GM12892 (cell line): Measurements from ENCODE around the gene KRT222.

Experiments
- DNase-seq: peaks from one replicate; pipeline ENCODE4 v3.0.0; 2011; ENCODE audit not compliant: insufficient read length
- FAIRE-seq: peaks from 2 replicates; lab custom pipeline; 2011; peaks lifted over from hg19 to GRCh38; lab: Jason Lieb, UNC
- POLR2A ChIP-seq: IDR thresholded peaks from 2 replicates; pipeline ENCODE4 v1.6.1; 2011; ENCODE audit warnings: low read depth, low read length, control low read depth
- POLR2AphosphoS5 ChIP-seq: IDR thresholded peaks from 2 replicates; pipeline ENCODE4 v1.6.1; 2011; ENCODE audit warnings: low read depth, low read length, control low read depth
- TAF1 ChIP-seq: IDR thresholded peaks from 2 replicates; pipeline ENCODE4 v1.6.1; 2011; ENCODE audit warnings: low read depth, mild to moderate bottlenecking, control low read depth, low read length, borderline replicate concordance

The KRT222 gene

GRCh38 chr17:40686192-40686591 lies 21.2 kb upstream of the KRT222 start:
- no peak for DNase-seq
- no peak for FAIRE-seq
- TF ChIP-seq POLR2A (no peak), TAF1 (no peak), POLR2AphosphoS5 (no peak)

- DNase-seq (no peak), FAIRE-seq (no peak)
- TF ChIP-seq POLR2A (no peak), POLR2AphosphoS5 (no peak), TAF1 (no peak)
Measured at GRCh38 chr17:40680998-40681397, 16.0 kb upstream of the KRT222 start.

- FAIRE-seq (no peak), DNase-seq (no peak)
- no peak for TF ChIP-seq TAF1
- TF ChIP-seq POLR2AphosphoS5, result no peak
Measured at GRCh38 chr17:40679523-40679907, 14.5 kb upstream of the KRT222 start.

- FAIRE-seq (no peak), DNase-seq (no peak)
- no peak for TF ChIP-seq TAF1
- TF ChIP-seq POLR2A, result no peak
- TF ChIP-seq POLR2AphosphoS5, result no peak
Measured at GRCh38 chr17:40678902-40679522, 14.0 kb upstream of the KRT222 start.

- no peak for DNase-seq
- no peak for TF ChIP-seq POLR2AphosphoS5
- FAIRE-seq, result no peak
Measured at GRCh38 chr17:40675905-40676304, 10.9 kb upstream of the KRT222 start.

GRCh38 chr17:40672654-40673053 lies 7.7 kb upstream of the KRT222 start:
- DNase-seq (no peak), FAIRE-seq (no peak)
- TF ChIP-seq POLR2A, result no peak
- no peak for TF ChIP-seq POLR2AphosphoS5
- no peak for TF ChIP-seq TAF1

- DNase-seq, result no peak
- FAIRE-seq, result no peak
- TF ChIP-seq TAF1 (no peak), POLR2A (no peak), POLR2AphosphoS5 (no peak)
Measured at GRCh38 chr17:40671282-40671681, 6.3 kb upstream of the KRT222 start.

GRCh38 chr17:40666331-40666730 lies 1.4 kb upstream of the KRT222 start:
- no peak for FAIRE-seq

GRCh38 chr17:40663252-40663651 lies 1.7 kb downstream of the KRT222 start:
- FAIRE-seq, result no peak
- no peak for TF ChIP-seq POLR2A
- no peak for TF ChIP-seq TAF1
- no peak for DNase-seq

More at GRCh38 chr17:40666331-40666730, 1.4 kb upstream of the KRT222 start:
- TF ChIP-seq POLR2A (no peak), TAF1 (no peak), POLR2AphosphoS5 (no peak)
- DNase-seq, result no peak

- FAIRE-seq, result no peak
- DNase-seq, result no peak
- no peak for TF ChIP-seq POLR2A
- no peak for TF ChIP-seq POLR2AphosphoS5
Measured at GRCh38 chr17:40659911-40660310, 5.1 kb downstream of the KRT222 start.

- no peak for DNase-seq
- TF ChIP-seq TAF1 (no peak), POLR2AphosphoS5 (no peak)
- FAIRE-seq, result no peak
Measured at GRCh38 chr17:40658396-40658795, 6.6 kb downstream of the KRT222 start.

- TF ChIP-seq TAF1 (no peak), POLR2AphosphoS5 (no peak), POLR2A (no peak)
- FAIRE-seq (no peak), DNase-seq (no peak)
Measured at GRCh38 chr17:40651939-40652338, 13.0 kb downstream of the KRT222 start.
